Stomach (tissue), 4 donors: ENCODE measurements around the gene ZFAND6.

Experiments
- POLR2A ChIP-seq, 4 donors: fragments of 450-650 bp; IDR thresholded peaks; one replicate each; pipeline ENCODE4 v1.6.1; 2016; ENCODE audit warnings: antibody characterized with exemption in 4 of 4, control low read depth in 2 of 4, mild to moderate bottlenecking in 1 of 4, moderate library complexity in 1 of 4
- POLR2AphosphoS5 ChIP-seq, 3 donors: sonication (generic); formaldehyde crosslinking; IDR thresholded peaks; one replicate each; pipeline ENCODE4 v1.6.1; 2016; ENCODE audit warnings: antibody characterized with exemption in 3 of 3
- TF ChIP-seq, protein P1 (sequence below), 7 experiments: fragments of 450-650 bp in 4 of 7; fragments of 200-600 bp in 3 of 7; sonication (generic) in 3 of 7; IDR thresholded peaks; one replicate each; pipeline ENCODE4 v1.5.1; 2016 to 2019; ENCODE audit warnings: antibody characterized with exemption in 7 of 7, control low read depth in 2 of 7, mild to moderate bottlenecking in 1 of 7

DNA sequence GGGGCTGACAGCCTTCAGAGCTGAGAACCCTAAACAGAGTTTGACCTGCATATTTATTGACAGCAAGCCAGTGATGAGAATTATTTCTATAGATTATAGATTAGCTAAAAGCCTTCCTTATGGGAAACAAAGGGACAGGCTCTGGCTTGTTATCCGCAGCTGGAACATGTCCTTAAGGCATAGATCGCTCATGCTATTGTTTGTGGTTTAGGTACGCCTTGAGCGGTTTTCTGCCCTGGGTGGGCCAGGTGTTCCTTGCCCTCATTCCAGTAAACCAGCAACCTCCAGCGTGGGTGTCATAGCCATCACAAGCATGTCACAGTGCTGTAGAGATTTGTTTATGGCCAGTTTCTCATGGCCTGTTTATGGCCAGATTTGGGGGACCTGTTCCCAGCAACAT, 83.2 kb downstream of the ZFAND6 start:
- TF ChIP-seq, protein P1, sequence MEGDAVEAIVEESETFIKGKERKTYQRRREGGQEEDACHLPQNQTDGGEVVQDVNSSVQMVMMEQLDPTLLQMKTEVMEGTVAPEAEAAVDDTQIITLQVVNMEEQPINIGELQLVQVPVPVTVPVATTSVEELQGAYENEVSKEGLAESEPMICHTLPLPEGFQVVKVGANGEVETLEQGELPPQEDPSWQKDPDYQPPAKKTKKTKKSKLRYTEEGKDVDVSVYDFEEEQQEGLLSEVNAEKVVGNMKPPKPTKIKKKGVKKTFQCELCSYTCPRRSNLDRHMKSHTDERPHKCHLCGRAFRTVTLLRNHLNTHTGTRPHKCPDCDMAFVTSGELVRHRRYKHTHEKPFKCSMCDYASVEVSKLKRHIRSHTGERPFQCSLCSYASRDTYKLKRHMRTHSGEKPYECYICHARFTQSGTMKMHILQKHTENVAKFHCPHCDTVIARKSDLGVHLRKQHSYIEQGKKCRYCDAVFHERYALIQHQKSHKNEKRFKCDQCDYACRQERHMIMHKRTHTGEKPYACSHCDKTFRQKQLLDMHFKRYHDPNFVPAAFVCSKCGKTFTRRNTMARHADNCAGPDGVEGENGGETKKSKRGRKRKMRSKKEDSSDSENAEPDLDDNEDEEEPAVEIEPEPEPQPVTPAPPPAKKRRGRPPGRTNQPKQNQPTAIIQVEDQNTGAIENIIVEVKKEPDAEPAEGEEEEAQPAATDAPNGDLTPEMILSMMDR (IDR thresholded peaks at IDR 0.05) = no peak
- no peak for TF ChIP-seq POLR2A (IDR thresholded peaks at IDR 0.05)
- TF ChIP-seq POLR2AphosphoS5 (IDR thresholded peaks at IDR 0.05) = no peak
